Spleen (tissue), 7 donors: Measurements from ENCODE around the gene MYBPC3.

Experiments used
- CTCF ChIP-seq, 11 experiments: fragments of 200-600 bp in 7 of 11; fragments of 450-650 bp in 4 of 11; sonication (generic) in 4 of 11; IDR thresholded peaks in 8 of 11; conservative IDR thresholded peaks in 3 of 11; 1 replicate in 7 of 11; 2 replicates in 4 of 11; pipeline versions ENCODE4 v1.4.0 to v1.8.0; 2016 to 2021; ENCODE audit warnings: antibody characterized with exemption in 11 of 11, inconsistent platforms in 4 of 11, mild to moderate bottlenecking in 1 of 11
- POLR2A ChIP-seq, 3 donors: fragments of 450-650 bp; IDR thresholded peaks; one replicate each; pipeline ENCODE4 v1.5.1; 2017; ENCODE audit warnings: antibody characterized with exemption in 3 of 3, mild to moderate bottlenecking in 1 of 3
- donor health status: DM: no; HTN: no; CAD: no; lungs with moderate emphysema.
- donor health status: DM: no; HTN: no; CAD: no.
- donor health status: DM: no; HTN: no; CAD: no.

- no peak for TF ChIP-seq CTCF (IDR thresholded peaks at IDR 0.05 in 8 of 11, conservative IDR thresholded peaks at IDR 0.05 in 3 of 11)
- no peak for TF ChIP-seq POLR2A (IDR thresholded peaks at IDR 0.05)
Measured at GRCh38 chr11:47374720-47375019, 22.2 kb upstream of the MYBPC3 start.
